Astrocyte (in vitro differentiated cells and primary cell): ENCODE measurements around the gene EIF4G2. TPM values are rescaled to one million over a fixed set of nuclear protein-coding genes. Genes with fewer than 3 reads are reported as not detected.

Source experiments
- DNase-seq: peaks from one replicate; pipeline ENCODE4 v3.0.0-alpha.2; 2010; ENCODE audit warnings: low read depth
- FAIRE-seq: peaks from 2 replicates; lab custom pipeline; 2011; peaks lifted over from hg19 to GRCh38; lab: Jason Lieb, UNC
- H2AFZ ChIP-seq: 2 replicates; pipeline ENCODE4 v1.6.0; 2012; ENCODE audit warnings: low read depth, low read length, inconsistent platforms
- H3K27ac ChIP-seq: 2 replicates; pipeline ENCODE4 v1.5.1; 2011; ENCODE audit warnings: low read depth, low read length, inconsistent platforms
- H3K27me3 ChIP-seq: 2 replicates; pipeline ENCODE4 v1.6.0; 2011; ENCODE audit warnings: low read length, inconsistent platforms; ENCODE audit not compliant: insufficient read depth
- H3K36me3 ChIP-seq: 2 replicates; pipeline ENCODE4 v1.5.1; 2011; ENCODE audit warnings: low read length, inconsistent platforms; ENCODE audit not compliant: insufficient read depth
- H3K4me1 ChIP-seq: 2 replicates; pipeline ENCODE4 v1.5.1; 2011; ENCODE audit warnings: low read length, inconsistent platforms; ENCODE audit not compliant: insufficient read depth
- H3K4me2 ChIP-seq: 2 replicates; pipeline ENCODE4 v1.6.0; 2012; ENCODE audit warnings: low read length, inconsistent platforms
- H3K4me3 ChIP-seq: 2 replicates; pipeline ENCODE4 v1.5.1; 2011; ENCODE audit warnings: low read depth, mild to moderate bottlenecking, low read length, inconsistent platforms; ENCODE audit not compliant: insufficient read depth
- H3K79me2 ChIP-seq: 2 replicates; pipeline ENCODE4 v1.6.0; 2012; ENCODE audit warnings: mild to moderate bottlenecking, low read length, inconsistent platforms; ENCODE audit not compliant: insufficient read depth
- H3K9ac ChIP-seq: 2 replicates; pipeline ENCODE4 v1.6.0; 2012; ENCODE audit warnings: mild to moderate bottlenecking, low read length, inconsistent platforms
- H3K9me3 ChIP-seq: 2 replicates; pipeline ENCODE4 v1.5.1; 2012; ENCODE audit warnings: low read depth, mild to moderate bottlenecking, low read length, inconsistent platforms; ENCODE audit not compliant: insufficient read depth
- H4K20me1 ChIP-seq: 2 replicates; pipeline ENCODE4 v1.6.0; 2012; ENCODE audit warnings: low read length, inconsistent platforms; ENCODE audit not compliant: insufficient read depth
- H3K27ac Mint-ChIP-seq: one replicate; pipeline ENCODE4 v1.8.0; 2021; ENCODE audit warnings: mild to moderate bottlenecking, mixed read lengths; ENCODE audit not compliant: unreplicated experiment
- H3K27me3 Mint-ChIP-seq: one replicate; pipeline ENCODE4 v1.8.0; 2021; ENCODE audit warnings: low read depth, mixed read lengths; ENCODE audit not compliant: unreplicated experiment
- H3K36me3 Mint-ChIP-seq: one replicate; pipeline ENCODE4 v1.8.0; 2021; ENCODE audit warnings: low read depth, mixed read lengths; ENCODE audit not compliant: unreplicated experiment
- H3K4me1 Mint-ChIP-seq: one replicate; pipeline ENCODE4 v1.8.0; 2021; ENCODE audit warnings: low read depth, mixed read lengths; ENCODE audit not compliant: unreplicated experiment
- H3K4me3 Mint-ChIP-seq: one replicate; pipeline ENCODE4 v1.8.0; 2021; ENCODE audit warnings: mild to moderate bottlenecking, moderate library complexity, mixed read lengths; ENCODE audit not compliant: unreplicated experiment
- H3K9me3 Mint-ChIP-seq: one replicate; pipeline ENCODE4 v1.8.0; 2021; ENCODE audit warnings: mild to moderate bottlenecking, mixed read lengths; ENCODE audit not compliant: unreplicated experiment
- CTCF ChIP-seq: IDR thresholded peaks from 2 replicates; pipeline ENCODE4 v1.5.1; 2011; ENCODE audit warnings: low read depth, mild to moderate bottlenecking, inconsistent platforms, low read length, moderate library complexity; ENCODE audit not compliant: insufficient read depth
- EZH2 ChIP-seq: IDR thresholded peaks from 2 replicates; pipeline ENCODE4 v1.6.1; 2012; ENCODE audit warnings: mild to moderate bottlenecking, low read length, inconsistent platforms; ENCODE audit not compliant: insufficient read depth
- total RNA-seq: library from RNA; stranded (reverse); gene quantifications from 2 replicates; pipeline ENCODE4 v1.2.1, GENCODE V29; 2021

EIF4G2 gene
- total RNA-seq, 1 donor from 2014 or later = 1,364 TPM

DNA sequence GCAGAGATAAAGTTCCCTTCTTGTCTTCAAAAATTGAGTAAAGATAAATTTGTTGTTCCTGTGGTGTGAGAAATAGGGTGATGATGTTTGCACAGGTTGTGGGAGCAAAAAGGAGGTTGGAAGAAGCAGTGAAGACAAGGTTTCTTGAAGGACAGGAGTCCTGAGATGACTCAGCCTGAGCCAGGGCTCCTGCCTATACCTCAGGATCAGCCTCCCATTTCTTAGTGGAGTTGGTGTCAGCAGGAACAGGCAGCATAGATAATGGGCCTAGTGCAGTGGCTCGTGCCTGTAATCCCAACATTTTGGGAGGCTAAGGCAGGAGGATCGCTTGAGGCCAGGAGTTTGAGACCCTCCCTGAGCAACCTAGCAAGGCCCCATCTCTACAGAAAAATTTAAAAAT, 28.7 kb downstream of the EIF4G2 start:
- H3K79me2 ChIP-seq = no peaks in the 10 kb centered on the region
- no peak overlapping the region for H3K4me3 Mint-ChIP-seq
- peaks cover 11% of the 10 kb centered on the region for H3K36me3 Mint-ChIP-seq
- H3K4me1 ChIP-seq = peaks cover 10% of the 10 kb centered on the region
- no peaks in the 10 kb centered on the region for H3K9me3 Mint-ChIP-seq
- no peak overlapping the region for H2AFZ ChIP-seq
- peaks cover 3% of the 10 kb centered on the region for H3K27me3 Mint-ChIP-seq
- FAIRE-seq = no peak
- H3K9me3 ChIP-seq = no peaks in the 10 kb centered on the region
- no peak for TF ChIP-seq EZH2
- TF ChIP-seq CTCF = no peak
- H3K36me3 ChIP-seq = peaks cover 24% of the 10 kb centered on the region
- no peaks in the 10 kb centered on the region for H4K20me1 ChIP-seq
- H3K4me2 ChIP-seq = no peak overlapping the region
- DNase-seq = no peak
- H3K4me3 ChIP-seq = no peak overlapping the region
- H3K9ac ChIP-seq = no peak overlapping the region
- peaks cover 10% of the 10 kb centered on the region for H3K4me1 Mint-ChIP-seq
- H3K27me3 ChIP-seq = no peaks in the 10 kb centered on the region
- H3K27ac Mint-ChIP-seq = no peak overlapping the region
- H3K27ac ChIP-seq = no peak overlapping the region

DNA sequence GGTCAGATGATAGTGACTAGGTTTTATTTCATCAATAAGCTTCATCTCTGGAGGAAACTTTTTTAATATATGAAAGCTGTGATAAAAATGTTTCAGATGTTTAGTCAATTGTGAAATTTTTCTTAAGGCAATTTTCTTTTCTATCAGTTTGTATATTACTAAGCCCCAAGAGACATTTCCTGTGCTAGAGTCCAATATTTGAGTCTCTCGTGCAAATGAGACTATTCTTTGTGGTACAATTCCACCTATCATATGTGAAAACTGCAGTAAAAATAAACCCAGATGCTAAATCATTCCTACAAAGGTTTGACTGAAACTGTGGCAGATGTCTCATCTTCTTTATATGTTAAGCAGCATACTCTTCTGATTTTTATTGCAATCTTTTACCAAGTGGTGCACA, 29.6 kb downstream of the EIF4G2 start:
- Histone ChIP-seq H3K27me3 (no peaks in the 10 kb centered on the region), H3K36me3 (peaks cover 32% of the 10 kb centered on the region), H3K27ac (peak overlapping the region; percentile 74), H3K4me3 (no peak overlapping the region), H3K4me1 (peaks cover 8% of the 10 kb centered on the region), H4K20me1 (no peaks in the 10 kb centered on the region), H3K9ac (peak overlapping the region; percentile 63), H3K4me2 (no peak overlapping the region), H3K9me3 (no peaks in the 10 kb centered on the region), H2AFZ (peak overlapping the region; percentile 38), H3K79me2 (no peaks in the 10 kb centered on the region)
- H3K27me3 Mint-ChIP-seq = no peaks in the 10 kb centered on the region
- FAIRE-seq (no peak), DNase-seq (no peak)
- H3K36me3 Mint-ChIP-seq = peaks cover 20% of the 10 kb centered on the region
- H3K4me1 Mint-ChIP-seq = peaks cover 10% of the 10 kb centered on the region
- TF ChIP-seq EZH2 (no peak), CTCF (no peak)
- no peak overlapping the region for H3K4me3 Mint-ChIP-seq
- peak overlapping the region; percentile 80 for H3K27ac Mint-ChIP-seq
- no peaks in the 10 kb centered on the region for H3K9me3 Mint-ChIP-seq

DNA sequence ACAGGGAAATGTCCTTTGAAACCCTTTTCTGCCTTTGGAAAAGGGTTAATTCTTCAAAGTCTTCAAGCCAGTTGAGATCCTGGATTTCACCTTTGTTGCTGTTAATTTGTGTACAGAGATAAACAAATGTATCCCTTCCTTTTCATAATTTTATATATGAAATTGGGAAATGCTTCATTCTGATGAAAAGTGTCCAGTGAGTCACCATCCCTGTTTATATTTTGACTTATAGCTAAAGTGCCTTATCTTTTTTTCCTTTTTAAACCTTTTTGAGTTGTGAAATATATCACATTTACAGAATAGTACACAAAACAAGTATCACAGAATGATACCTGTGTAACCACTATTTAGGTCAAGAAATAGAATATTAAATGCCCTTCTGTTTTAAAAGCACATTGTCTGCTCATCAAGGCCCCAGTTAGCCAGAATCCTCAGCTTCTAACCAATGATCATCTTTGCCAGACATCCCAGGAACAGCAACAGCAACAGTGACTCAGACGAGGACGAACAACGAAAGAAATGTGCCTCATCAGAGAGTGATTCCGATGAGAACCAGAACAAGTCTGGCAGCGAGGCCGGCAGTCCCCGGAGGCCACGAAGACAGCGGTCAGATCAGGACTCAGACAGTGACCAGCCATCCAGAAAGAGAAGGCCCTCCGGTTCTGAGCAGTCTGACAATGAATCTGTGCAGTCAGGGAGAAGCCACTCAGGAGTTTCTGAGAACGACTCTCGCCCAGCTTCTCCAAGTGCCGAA, 30.3 kb downstream of the EIF4G2 start:
- Histone ChIP-seq H3K27me3 (no peaks in the 10 kb centered on the region), H3K36me3 (peaks cover 37% of the 10 kb centered on the region), H3K9me3 (no peaks in the 10 kb centered on the region), H3K4me2 (no peak overlapping the region), H3K79me2 (no peaks in the 10 kb centered on the region), H3K4me3 (no peak overlapping the region), H3K4me1 (peaks cover 8% of the 10 kb centered on the region), H2AFZ (peak overlapping the region; percentile 38), H4K20me1 (no peaks in the 10 kb centered on the region), H3K9ac (peak overlapping the region; percentile 63), H3K27ac (peak overlapping the region; percentile 74)
- Mint-ChIP-seq H3K27ac (peak overlapping the region; percentile 80), H3K4me3 (no peak overlapping the region), H3K36me3 (peaks cover 24% of the 10 kb centered on the region), H3K9me3 (no peaks in the 10 kb centered on the region), H3K27me3 (no peaks in the 10 kb centered on the region), H3K4me1 (peaks cover 10% of the 10 kb centered on the region)
- peak; percentile 17 for FAIRE-seq
- DNase-seq = peak; percentile 83
- no peak for TF ChIP-seq CTCF
- TF ChIP-seq EZH2 = no peak
